CD4-positive, alpha-beta T cell treated with Interleukin-21 for 1 hour (primary cell): ENCODE measurements around the gene GLIS1.

Source experiments
- DNase-seq: peaks from one replicate; pipeline ENCODE4 v3.0.0-alpha.2; 2020

The GLIS1 gene

GRCh38 chr1:53629101-53629691 is 109.8 kb downstream of the GLIS1 start:
- no peak for DNase-seq

GRCh38 chr1:53628286-53628955 is 110.5 kb downstream of the GLIS1 start:
- DNase-seq = no peak

GRCh38 chr1:53627666-53628065 is 111.3 kb downstream of the GLIS1 start:
- DNase-seq = no peak

DNA sequence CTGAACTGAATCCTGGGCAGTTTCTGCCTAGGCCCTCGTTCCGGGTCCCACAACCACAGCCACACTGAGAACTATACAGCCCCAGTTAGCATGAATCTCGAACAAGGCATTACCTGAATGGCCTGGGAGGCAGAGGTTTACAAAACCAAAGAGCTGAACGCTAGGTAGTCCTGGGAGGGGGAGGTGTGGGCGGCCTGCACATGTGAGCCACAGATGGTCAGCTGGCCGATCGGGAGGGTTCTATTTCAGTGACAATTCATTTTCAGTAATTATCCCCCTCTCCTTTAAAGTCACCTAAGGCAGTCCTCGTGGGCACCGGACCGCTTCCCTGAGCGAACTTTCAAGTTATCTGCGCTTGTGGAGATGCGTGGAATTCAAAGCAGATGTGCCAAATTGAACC is 111.9 kb downstream of the GLIS1 start:
- no peak for DNase-seq

- no peak for DNase-seq
Measured at GRCh38 chr1:53626616-53627015, 112.3 kb downstream of the GLIS1 start.

DNA sequence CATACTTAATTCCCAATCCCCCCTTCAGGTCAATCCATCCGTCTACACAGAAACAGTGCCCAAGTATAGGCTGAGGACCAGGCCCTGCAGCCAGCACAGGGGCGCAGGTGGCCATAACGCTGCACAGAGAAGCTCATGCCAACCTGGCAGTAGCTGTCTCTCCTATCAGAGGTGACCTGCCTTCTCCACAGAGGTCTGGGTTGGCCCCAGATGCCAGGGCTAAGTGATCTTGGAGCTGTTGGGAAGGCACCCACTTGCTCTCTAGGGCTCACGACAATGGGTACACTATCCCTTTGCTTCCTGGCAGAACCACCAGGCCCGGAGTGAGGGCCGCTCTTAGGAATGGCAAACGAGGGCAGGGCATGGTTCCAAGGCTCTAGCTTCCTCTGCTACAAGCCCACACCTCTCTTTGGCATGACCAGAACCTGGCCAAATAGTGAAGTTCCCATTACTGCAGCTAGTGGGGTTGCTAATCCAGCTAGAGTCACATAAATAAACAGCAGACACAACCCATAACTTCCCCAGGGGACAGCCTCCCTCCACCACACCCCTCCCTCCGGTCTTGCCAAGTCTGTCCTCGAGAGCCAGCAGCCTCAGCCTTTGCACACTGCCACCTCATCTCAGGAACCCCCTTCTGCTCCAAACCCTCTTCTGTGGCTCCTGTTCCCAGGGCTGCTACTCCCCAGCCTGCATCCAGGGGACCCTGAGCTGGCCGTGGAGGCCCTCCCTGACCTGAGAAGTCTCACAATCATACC is 113.0 kb downstream of the GLIS1 start:
- no peak for DNase-seq

DNA sequence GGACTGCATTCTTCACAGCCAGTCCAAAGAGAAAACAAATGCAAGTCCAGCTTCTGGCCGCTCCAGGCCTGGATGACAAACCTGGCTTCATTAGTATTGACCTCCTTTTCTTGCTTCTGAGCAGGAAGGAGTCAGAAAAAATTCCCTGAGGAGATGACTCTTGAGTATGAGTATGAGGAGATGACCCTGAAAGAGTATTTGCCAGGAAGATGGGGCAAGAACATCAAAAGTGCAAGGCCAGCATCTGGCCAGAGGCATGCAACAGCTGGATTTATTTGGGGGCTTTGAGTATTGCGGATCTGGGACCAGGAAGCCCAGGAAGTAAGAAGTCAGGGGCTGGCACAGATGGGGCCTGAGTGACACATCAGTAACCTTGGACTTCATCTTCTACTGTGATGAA is 113.9 kb downstream of the GLIS1 start:
- DNase-seq = no peak

- DNase-seq = no peak
Measured at GRCh38 chr1:53622531-53622930, 116.4 kb downstream of the GLIS1 start.

GRCh38 chr1:53621144-53621543 is 117.8 kb downstream of the GLIS1 start:
- DNase-seq = no peak

DNA sequence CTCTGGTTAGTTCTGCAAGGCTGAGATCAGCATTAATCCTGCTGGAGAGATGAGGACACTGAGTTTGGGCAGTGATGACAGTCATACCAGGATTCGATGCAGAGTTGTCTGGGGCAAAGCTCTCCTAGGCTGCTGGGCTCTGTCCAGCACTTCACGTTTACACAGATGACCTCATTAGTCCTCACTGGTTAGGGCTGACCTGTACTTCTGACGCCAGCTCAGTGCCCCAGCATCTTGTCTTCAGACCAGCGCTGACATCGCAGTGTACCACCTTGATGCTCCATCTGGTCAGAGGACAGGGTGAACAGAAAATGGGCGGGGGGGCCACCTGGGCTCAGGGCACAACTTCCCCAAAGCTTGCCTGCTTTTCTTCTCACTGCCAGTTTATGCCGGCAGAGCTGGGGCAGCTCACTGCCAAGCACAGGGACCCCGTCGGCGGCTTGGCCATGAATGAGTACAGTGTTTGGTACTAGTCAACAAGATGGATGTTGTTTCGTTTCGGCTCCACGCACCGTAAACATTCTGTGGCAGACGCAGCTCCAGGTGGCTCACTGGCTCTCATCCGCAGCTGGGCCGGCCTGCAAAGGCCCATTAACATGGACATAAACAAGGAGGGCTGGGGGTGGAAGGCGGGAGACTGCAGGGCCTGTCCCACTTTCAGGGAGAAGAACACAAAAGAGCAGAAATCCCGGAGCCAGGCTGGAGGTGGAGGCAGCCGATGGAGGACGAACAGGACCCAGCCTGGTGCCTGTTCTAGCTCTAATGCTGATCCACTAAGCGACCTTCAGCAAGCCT is 118.7 kb downstream of the GLIS1 start:
- no peak for DNase-seq

DNA sequence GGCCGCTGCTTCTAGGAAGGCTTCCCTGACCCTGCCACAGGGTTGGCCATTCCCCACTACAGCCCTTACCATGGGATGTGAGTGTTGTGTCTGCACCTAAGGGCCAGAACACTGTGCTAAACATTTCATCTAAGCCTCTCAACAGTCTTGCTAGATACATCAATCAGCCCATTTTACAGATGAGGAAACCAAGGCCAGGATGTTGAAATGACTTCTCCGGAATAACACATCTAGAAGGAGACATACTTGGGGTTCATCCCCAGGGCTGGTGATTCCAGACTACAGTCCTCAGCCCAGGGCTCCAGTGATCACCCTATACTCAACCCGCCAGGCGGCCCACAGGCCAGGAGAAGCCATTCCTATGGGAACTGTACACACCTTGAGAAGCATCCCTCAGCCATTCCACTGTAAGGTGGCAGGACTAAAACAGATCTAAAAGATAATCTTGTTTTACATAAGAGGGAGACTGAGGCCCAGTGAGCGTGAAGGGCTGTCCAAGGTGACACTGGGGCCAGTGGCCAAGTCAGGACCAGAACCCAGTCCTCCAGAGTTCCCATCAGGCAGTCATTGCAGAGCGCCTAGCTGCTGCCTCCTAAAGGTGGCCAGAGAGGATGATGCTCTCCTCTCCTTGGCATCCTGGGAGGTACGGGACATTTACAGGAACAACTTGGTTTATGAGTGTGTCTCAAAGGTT is 119.5 kb downstream of the GLIS1 start:
- DNase-seq = no peak

- DNase-seq = no peak
Measured at GRCh38 chr1:53618500-53619366, 120.2 kb downstream of the GLIS1 start.

GRCh38 chr1:53617851-53618499 is 121.0 kb downstream of the GLIS1 start:
- no peak for DNase-seq

GRCh38 chr1:53617382-53617781 is 121.6 kb downstream of the GLIS1 start:
- no peak for DNase-seq

DNA sequence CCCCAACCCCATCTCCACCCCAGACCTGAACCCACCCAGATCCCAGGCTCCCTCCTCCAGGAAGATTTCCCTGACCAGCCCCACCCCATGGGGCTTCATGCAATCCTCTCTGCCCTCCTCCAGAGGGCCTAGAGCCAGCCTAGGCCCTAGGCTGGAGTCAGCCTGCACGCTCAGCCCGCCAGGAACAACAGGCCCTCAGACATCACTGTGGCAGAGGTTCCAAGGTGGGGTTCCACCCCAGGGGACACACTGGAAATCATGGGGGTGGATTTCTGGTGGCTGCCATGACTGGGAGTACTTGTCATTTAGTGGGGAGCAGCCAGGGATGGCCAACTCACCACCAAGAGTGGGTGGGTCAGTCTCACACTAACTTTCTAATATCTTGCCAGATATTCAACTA is 122.0 kb downstream of the GLIS1 start:
- DNase-seq = no peak

DNA sequence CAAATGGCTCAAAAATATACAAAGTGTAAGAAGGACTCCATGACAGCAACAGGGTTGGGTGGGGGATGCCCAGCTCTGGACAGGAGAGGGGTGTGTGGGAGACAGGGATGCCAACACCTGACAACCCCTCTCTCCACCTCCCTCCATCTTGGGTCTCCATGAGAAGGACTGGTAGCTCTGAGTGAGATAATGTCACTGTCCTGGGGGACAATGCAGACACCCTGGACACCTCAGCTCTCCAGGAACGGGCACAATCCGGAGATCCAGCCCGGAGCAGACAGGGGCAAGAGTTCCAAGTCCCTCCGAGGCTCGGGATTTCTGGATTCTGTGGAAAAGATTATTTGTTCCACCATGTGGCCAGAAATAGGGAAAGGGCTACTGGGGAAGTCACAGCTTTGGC is 122.5 kb downstream of the GLIS1 start:
- no peak for DNase-seq

GRCh38 chr1:53615101-53615500 is 123.9 kb downstream of the GLIS1 start:
- DNase-seq = no peak

- DNase-seq = no peak
Measured at GRCh38 chr1:53614231-53615021, 124.5 kb downstream of the GLIS1 start.

DNA sequence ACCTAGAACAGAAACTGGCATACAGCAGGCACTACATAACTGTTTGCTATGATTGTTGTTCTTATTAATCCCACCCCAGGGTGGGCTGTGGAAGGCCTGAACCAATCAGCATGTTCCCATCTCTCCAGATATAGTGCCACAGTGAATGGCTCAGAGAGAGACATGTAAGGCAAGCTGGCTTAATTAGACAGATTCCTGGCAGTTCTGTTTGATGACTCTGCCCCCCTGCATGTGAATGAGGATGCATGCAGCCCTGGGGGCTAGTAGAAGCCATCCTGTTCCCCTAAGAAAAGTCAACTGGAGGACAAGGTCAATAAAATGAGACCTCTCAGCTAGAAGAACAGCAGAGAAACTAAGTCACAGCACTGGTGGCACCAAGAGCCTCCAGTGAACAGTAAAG is 130.3 kb downstream of the GLIS1 start:
- DNase-seq = no peak

GRCh38 chr1:53608071-53608470 is 130.9 kb downstream of the GLIS1 start:
- DNase-seq = no peak
